HG03025 (cell line): Measurements from ENCODE around the gene CDH12.
"Not testable (repeated sequence)": the region's sequence is repeated elsewhere in the genome, so short reads cannot be mapped to it uniquely, and the experiment has no call there.

Experiments
- ATAC-seq: cut with Tn5 transposase; IDR thresholded peaks from one replicate; pipeline ENCODE4 v1.9.1; 2021; ENCODE audit warnings: mild to moderate bottlenecking, moderate library complexity; ENCODE audit not compliant: unreplicated experiment, low FRiP score

The CDH12 gene

GRCh38 chr5:22329683-22330082, 523.5 kb downstream of the CDH12 start:
- no peak for ATAC-seq

GRCh38 chr5:22319798-22320197, 533.3 kb downstream of the CDH12 start:
- no peak for ATAC-seq

- ATAC-seq: no peak
These were observed 536.9 kb downstream of the CDH12 start for GRCh38 chr5:22316294-22316693.

GRCh38 chr5:22315052-22315451, 538.1 kb downstream of the CDH12 start:
- not testable (repeated sequence) for ATAC-seq

GRCh38 chr5:22314548-22314947, 538.6 kb downstream of the CDH12 start:
- ATAC-seq: no peak

- no peak for ATAC-seq
These were observed 547.1 kb downstream of the CDH12 start for GRCh38 chr5:22306011-22306410.

- ATAC-seq: no peak
These were observed 557.3 kb downstream of the CDH12 start for GRCh38 chr5:22295832-22296231.

GRCh38 chr5:22293147-22293546, 560.0 kb downstream of the CDH12 start:
- no peak for ATAC-seq

GRCh38 chr5:22278164-22278563, 575.0 kb downstream of the CDH12 start:
- ATAC-seq: no peak

- ATAC-seq: no peak
These were observed 576.1 kb downstream of the CDH12 start for GRCh38 chr5:22277006-22277405.

- ATAC-seq: not testable (repeated sequence)
These were observed 587.3 kb downstream of the CDH12 start for GRCh38 chr5:22265855-22266254.

- no peak for ATAC-seq
These were observed 595.0 kb downstream of the CDH12 start for GRCh38 chr5:22258139-22258538.

- no peak for ATAC-seq
These were observed 602.6 kb downstream of the CDH12 start for GRCh38 chr5:22250528-22250927.

GRCh38 chr5:22249209-22249729, 603.9 kb downstream of the CDH12 start:
- no peak for ATAC-seq

GRCh38 chr5:22245770-22246169, 607.4 kb downstream of the CDH12 start:
- no peak for ATAC-seq

- ATAC-seq: no peak
These were observed 610.6 kb downstream of the CDH12 start for GRCh38 chr5:22242532-22242931.

GRCh38 chr5:22238047-22238446, 615.1 kb downstream of the CDH12 start:
- no peak for ATAC-seq

- no peak for ATAC-seq
These were observed 626.7 kb downstream of the CDH12 start for GRCh38 chr5:22226423-22226822.

- no peak for ATAC-seq
These were observed 630.1 kb downstream of the CDH12 start for GRCh38 chr5:22223079-22223478.

- not testable (repeated sequence) for ATAC-seq
These were observed 639.2 kb downstream of the CDH12 start for GRCh38 chr5:22213703-22214495.

GRCh38 chr5:22212254-22212991, 640.7 kb downstream of the CDH12 start:
- ATAC-seq: not testable (repeated sequence)

- ATAC-seq: not testable (repeated sequence)
These were observed 644.7 kb downstream of the CDH12 start for GRCh38 chr5:22208463-22208862.
